GM23248 (cell line): ENCODE measurements around the gene GRPEL1.

Source experiments
- EZH2 ChIP-seq: fragments of 200-600 bp; sonication (generic); IDR thresholded peaks from 2 replicates; pipeline ENCODE4 v1.6.1; 2018; ENCODE audit warnings: antibody characterized with exemption, mild to moderate bottlenecking; ENCODE audit not compliant: insufficient read depth, poor library complexity, severe bottlenecking
- EZH2phosphoT487 ChIP-seq: fragments of 200-600 bp; sonication (generic); IDR thresholded peaks from 2 replicates; pipeline ENCODE4 v1.6.1; 2018; ENCODE audit warnings: antibody characterized with exemption, moderate library complexity, mild to moderate bottlenecking, low read depth; ENCODE audit not compliant: insufficient read depth

- TF ChIP-seq EZH2phosphoT487 (no peak), EZH2 (no peak)
Measured at GRCh38 chr4:7068279-7068842, 497 bp upstream of the GRPEL1 start.
